Measurements from ENCODE around the gene SLC8A2.
"Not testable (repeated sequence)": the region's sequence is repeated elsewhere in the genome, so short reads cannot be mapped to it uniquely, and the experiment has no call there.

SLC8A2 gene

DNA sequence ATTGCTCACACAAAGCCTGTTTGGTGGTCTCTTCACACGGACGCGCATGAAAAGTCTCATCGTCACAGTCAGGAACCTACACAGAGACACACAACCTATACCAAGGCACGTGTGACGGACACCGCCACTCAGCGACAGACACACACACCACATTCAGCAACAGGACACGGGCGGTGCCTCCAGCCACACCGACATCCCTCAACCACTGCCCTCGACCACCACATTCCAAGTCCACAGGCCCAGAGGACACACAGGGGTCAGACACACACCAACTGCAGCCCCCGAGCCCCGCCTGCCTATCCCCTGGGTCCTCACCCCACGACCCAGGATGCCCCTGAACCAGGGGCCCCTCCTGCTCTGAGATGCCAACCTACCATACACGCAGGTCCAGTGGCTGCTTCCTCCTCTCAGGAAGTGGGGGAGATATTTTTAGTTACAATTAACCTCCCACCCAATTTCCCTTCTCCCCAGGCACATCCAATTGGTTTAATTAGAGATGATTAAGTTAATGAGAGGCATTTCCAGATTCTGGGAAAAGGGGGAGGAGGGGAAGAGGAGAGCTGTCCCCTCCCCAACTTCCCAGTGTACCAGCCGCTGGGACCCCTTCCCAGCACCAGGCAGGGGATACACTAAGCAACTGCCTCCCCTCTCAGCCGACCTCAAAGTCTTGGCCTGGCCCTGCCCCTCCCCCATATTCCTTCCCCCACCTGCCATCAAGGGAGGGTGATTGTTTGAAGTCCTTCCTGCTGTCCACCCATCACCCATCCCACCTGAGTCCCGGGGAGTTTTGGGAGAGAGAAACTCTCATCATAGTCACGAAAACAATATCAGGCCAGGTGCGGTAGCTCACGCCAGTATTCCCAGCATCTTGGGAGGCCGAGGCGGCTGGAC, 72.7 kb downstream of the SLC8A2 start:
- H3K4me3 ChIP-seq (ENCODE audit: low read depth, low read length) = no peak overlapping the region
- TF ChIP-seq, protein P1, sequence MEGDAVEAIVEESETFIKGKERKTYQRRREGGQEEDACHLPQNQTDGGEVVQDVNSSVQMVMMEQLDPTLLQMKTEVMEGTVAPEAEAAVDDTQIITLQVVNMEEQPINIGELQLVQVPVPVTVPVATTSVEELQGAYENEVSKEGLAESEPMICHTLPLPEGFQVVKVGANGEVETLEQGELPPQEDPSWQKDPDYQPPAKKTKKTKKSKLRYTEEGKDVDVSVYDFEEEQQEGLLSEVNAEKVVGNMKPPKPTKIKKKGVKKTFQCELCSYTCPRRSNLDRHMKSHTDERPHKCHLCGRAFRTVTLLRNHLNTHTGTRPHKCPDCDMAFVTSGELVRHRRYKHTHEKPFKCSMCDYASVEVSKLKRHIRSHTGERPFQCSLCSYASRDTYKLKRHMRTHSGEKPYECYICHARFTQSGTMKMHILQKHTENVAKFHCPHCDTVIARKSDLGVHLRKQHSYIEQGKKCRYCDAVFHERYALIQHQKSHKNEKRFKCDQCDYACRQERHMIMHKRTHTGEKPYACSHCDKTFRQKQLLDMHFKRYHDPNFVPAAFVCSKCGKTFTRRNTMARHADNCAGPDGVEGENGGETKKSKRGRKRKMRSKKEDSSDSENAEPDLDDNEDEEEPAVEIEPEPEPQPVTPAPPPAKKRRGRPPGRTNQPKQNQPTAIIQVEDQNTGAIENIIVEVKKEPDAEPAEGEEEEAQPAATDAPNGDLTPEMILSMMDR (IDR thresholded peaks at IDR 0.05; ENCODE audit: borderline replicate concordance, insufficient read depth, low read depth, low read length) = no peak

DNA sequence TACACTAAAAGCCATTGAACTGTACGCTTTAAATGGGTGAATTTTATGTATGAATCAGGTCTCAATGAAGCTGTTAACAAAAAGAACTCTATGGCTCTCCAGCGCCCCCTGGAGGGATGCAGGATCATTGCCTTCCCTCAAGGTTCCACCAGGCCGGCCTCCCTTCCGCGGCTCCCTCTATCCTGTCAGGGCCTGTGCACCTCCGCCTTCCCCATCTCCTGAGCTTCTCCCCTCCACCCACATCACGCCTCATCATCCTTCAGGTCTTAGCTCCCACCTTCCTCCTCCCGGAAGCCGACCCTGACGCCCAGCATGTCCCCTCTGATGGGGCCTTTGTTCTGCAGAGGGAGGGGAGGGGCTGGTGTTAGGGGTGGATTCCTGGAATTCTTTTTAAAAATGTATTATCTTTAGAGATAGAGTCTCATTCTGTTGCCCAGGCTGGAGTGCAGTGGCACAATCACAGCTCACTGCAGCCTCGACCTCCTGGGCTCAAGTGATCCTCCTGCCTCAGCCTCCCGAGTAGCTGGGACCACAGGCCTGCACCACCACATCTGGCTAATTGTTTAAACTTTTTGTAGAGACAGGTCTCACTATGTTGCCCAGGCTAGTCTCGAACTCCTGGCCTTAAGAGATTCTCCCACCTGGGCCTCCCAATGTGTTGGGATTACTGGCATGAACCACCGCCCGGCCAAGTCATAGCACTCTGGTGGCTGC, 80.0 kb downstream of the SLC8A2 start:
- TF ChIP-seq, protein P1 (IDR thresholded peaks at IDR 0.05; ENCODE audit: borderline replicate concordance, insufficient read depth, low read depth, low read length) = peak; percentile 89
- H3K4me3 ChIP-seq (ENCODE audit: low read depth, low read length) = no peak overlapping the region

DNA sequence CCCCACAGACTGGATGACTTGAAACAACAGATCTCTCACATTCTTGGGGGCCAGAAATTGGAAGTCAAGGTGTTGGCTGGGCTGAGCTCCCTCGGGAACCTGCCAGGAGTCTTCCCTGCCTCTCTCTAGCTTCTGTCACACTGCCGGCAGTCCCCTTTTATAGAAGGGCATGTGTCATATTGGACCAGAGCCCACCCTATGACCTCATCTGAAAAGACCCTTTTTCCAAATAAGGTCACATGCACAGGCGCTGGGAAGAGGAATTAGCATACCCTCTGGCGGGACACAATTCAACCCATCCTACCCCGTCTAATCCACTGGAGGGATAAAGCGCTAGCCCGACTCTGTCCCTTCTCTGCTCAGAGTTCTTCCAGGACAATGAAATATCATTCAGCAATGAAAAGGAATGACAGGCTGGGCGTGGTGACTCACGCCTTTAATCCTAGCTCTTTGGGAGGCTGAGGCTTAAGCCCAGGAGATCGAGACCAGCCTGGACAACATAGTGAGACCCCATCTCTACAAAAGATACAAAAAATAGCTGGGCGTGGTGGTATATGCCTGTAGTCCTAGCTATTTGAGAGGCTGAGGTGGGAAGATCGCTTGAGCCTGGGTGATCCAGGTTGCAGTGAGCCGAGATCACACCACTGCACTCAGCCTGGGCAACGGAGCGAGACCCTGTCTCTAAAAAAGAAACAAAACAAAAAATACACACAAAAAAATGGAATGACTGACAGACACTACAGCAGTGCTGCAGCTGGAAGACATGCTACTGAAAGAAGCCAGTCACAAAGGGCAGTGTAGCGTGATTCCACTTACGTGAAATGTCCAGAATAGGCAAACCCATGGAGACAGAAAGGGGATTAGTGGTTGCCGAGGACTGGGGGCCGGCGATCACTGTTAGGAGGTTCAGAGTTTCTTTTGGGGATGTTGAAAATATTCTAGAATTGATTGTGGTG, 80.9 kb downstream of the SLC8A2 start:
- H3K4me3 ChIP-seq (ENCODE audit: low read depth, low read length) = no peak overlapping the region
- TF ChIP-seq, protein P1 (IDR thresholded peaks at IDR 0.05; ENCODE audit: borderline replicate concordance, insufficient read depth, low read depth, low read length) = no peak

DNA sequence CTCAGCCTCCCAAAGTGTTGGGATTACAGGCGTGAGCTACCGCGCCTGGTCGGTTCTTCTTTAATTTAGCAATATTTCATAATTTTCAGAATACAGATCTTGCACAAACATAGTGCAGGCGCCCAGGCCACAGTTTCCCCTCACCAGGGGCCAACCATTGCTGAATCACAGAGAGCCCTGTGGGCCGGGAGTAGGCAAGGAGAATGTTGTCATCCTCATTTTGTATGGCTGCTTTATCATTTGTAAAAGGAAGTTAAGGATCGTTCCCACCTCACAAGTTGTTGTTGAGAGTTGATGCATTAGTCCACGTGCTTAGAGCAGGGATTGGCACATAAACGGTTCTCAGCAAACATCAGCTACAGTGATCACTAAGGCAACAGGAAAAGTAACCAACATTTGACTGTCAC, 82.5 kb downstream of the SLC8A2 start:
- no peak overlapping the region for H3K4me3 ChIP-seq (ENCODE audit: low read depth, low read length)
- TF ChIP-seq, protein P1 (IDR thresholded peaks at IDR 0.05; ENCODE audit: borderline replicate concordance, insufficient read depth, low read depth, low read length) = no peak

DNA sequence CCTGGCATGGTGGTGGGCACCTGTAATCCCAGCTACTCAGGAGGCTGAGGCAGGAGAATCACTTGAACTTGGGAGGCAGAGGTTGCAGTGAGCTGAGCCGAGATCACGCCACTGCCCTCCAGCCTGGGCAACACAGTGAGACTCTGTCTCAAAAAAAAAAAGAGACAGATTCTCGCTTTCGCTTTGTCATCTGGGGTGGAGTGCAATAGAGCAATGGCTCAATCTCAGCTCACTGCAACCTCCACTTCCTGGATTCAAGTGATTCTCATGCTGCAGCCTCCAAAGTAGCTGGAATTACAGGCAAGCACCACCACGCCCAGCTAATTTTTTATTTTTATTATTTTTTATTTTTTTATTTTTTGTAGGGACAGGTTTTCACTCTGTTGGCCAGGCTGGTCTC, 83.0 kb downstream of the SLC8A2 start:
- H3K4me3 ChIP-seq (ENCODE audit: low read depth, low read length) = not testable (repeated sequence)

DNA sequence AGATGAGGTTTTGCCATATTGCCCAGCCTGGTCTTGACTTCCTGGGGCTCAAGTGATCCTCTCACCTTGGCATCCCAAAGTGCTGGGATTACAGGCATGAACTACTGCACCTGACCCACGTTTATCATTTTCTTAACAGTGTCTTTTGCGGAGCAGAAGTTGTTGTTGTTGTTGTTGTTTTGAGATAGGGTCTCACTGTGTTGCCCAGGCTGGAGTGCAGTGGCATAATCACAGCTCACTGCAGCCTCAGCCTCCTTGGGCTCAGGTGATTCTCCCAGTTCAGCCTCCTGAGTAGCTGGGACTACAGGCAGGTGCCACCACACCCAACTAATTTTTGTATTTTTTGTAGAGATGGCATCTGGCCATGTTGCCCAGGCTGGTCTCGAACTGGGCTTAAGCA, 84.1 kb downstream of the SLC8A2 start:
- H3K4me3 ChIP-seq (ENCODE audit: low read depth, low read length) = not testable (repeated sequence)

DNA sequence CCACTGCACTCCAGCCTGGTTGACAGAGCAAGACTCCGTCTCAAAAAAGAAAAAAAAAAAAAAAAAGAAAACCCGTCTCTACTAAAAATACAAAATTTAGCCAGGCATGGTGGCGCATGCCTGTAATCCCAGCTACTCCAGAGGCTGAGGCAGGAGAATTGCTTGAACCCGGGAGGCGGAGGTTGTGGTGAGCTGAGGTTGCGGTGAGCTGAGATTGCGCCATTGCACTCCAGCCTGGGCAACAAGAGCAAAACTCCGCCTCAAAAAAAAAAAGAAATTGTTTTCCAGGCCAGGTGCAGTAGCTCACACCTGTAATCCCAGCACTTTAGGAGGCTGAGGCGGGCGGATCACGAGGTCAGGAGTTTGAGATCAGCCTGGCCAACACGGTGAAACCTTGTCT, 85.1 kb downstream of the SLC8A2 start:
- H3K4me3 ChIP-seq (ENCODE audit: low read depth, low read length) = not testable (repeated sequence)

DNA sequence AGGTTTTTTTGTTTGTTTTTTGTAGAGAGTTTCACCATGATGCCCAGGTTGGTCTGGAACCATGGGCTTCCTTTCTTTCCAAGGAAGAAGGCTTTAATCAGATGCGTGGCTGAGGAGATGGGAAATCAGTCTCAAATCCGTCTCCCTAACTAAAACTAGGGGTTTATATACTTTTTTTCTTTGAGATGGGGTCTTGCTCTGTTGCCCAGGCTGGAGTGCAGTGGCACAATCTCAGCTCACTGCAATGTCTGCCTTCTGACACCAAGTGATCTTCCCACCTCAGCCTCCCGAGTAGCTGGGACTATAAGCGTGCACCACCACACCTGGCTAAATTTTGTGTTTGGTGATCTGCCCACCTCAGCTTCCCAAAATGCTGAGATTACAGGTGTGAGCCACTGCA, 87.2 kb downstream of the SLC8A2 start:
- not testable (repeated sequence) for H3K4me3 ChIP-seq (ENCODE audit: low read depth, low read length)

DNA sequence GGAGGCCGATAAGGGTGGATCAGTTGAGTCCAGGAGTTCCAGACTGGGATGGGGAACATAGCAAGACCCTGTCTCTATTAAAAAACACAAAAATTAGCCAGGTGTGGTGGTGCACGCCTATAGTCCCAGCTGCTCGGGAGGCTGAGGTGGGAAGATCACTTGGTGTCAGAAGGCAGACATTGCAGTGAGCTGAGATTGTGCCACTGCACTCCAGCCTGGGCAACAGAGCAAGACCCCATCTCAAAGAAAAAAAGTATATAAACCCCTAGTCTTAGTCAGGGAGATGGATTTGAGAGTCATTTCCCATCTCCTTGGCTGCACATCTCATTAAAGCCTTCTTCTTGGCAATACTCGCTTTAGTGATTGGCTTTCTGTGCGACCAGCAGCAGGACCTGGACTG, 87.8 kb downstream of the SLC8A2 start:
- not testable (repeated sequence) for H3K4me3 ChIP-seq (ENCODE audit: low read depth, low read length)

Data from GM12875 (cell line).